NB4 (cell line): ENCODE results near the gene ZNF32.

Experiments used
- MYC ChIP-seq: IDR thresholded peaks from 2 replicates; pipeline ENCODE4 v1.6.1; 2011; ENCODE audit warnings: low read depth, low read length
- POLR2A ChIP-seq: IDR thresholded peaks from 2 replicates; pipeline ENCODE4 v1.6.1; 2011; ENCODE audit warnings: mild to moderate bottlenecking; ENCODE audit not compliant: insufficient read length; ENCODE audit errors: extremely low read depth
- TF ChIP-seq, protein P1 (sequence below): IDR thresholded peaks from 2 replicates; pipeline ENCODE4 v1.6.1; 2011; ENCODE audit warnings: low read depth, low read length
- TF ChIP-seq, protein P2 (sequence below): IDR thresholded peaks from one replicate; pipeline ENCODE4 v1.5.1; 2012; ENCODE audit warnings: low read depth, low read length

DNA sequence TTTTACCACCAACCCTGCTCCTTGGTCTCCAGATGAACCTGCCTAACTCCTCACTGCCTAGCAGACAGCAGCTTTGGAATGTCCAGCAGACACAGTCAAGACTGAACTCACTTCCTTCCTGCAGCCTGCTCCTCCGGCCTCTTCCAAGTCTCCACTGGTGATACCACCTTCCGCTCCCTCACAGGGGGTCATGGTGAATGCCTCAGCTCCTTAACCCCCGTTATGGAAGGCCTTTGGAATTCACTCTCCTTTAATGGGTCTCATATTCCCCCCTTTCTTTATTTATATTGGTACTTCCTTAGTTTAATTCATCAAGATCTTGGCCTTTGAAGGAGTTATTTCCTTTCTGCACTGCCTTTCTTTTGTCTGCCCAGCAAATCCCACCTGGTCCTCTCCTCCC is 44.9 kb upstream of the ZNF32 start:
- TF ChIP-seq, protein P1, sequence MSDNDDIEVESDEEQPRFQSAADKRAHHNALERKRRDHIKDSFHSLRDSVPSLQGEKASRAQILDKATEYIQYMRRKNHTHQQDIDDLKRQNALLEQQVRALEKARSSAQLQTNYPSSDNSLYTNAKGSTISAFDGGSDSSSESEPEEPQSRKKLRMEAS, result no peak
- TF ChIP-seq, protein P2, sequence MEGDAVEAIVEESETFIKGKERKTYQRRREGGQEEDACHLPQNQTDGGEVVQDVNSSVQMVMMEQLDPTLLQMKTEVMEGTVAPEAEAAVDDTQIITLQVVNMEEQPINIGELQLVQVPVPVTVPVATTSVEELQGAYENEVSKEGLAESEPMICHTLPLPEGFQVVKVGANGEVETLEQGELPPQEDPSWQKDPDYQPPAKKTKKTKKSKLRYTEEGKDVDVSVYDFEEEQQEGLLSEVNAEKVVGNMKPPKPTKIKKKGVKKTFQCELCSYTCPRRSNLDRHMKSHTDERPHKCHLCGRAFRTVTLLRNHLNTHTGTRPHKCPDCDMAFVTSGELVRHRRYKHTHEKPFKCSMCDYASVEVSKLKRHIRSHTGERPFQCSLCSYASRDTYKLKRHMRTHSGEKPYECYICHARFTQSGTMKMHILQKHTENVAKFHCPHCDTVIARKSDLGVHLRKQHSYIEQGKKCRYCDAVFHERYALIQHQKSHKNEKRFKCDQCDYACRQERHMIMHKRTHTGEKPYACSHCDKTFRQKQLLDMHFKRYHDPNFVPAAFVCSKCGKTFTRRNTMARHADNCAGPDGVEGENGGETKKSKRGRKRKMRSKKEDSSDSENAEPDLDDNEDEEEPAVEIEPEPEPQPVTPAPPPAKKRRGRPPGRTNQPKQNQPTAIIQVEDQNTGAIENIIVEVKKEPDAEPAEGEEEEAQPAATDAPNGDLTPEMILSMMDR, result no peak
- no peak for TF ChIP-seq POLR2A
- no peak for TF ChIP-seq MYC
